Astrocyte (in vitro differentiated cells and primary cell): ENCODE results near the gene C13orf46. TPM values are rescaled to one million over a fixed set of nuclear protein-coding genes. Genes with fewer than 3 reads are reported as not detected.

Source experiments
- DNase-seq: peaks from one replicate; pipeline ENCODE4 v3.0.0-alpha.2; 2010; ENCODE audit warnings: low read depth
- FAIRE-seq: peaks from 2 replicates; lab custom pipeline; 2011; peaks lifted over from hg19 to GRCh38; lab: Jason Lieb, UNC
- H2AFZ ChIP-seq: 2 replicates; pipeline ENCODE4 v1.6.0; 2012; ENCODE audit warnings: low read depth, low read length, inconsistent platforms
- H3K27ac ChIP-seq: 2 replicates; pipeline ENCODE4 v1.5.1; 2011; ENCODE audit warnings: low read depth, low read length, inconsistent platforms
- H3K27me3 ChIP-seq: 2 replicates; pipeline ENCODE4 v1.6.0; 2011; ENCODE audit warnings: low read length, inconsistent platforms; ENCODE audit not compliant: insufficient read depth
- H3K36me3 ChIP-seq: 2 replicates; pipeline ENCODE4 v1.5.1; 2011; ENCODE audit warnings: low read length, inconsistent platforms; ENCODE audit not compliant: insufficient read depth
- H3K4me1 ChIP-seq: 2 replicates; pipeline ENCODE4 v1.5.1; 2011; ENCODE audit warnings: low read length, inconsistent platforms; ENCODE audit not compliant: insufficient read depth
- H3K4me2 ChIP-seq: 2 replicates; pipeline ENCODE4 v1.6.0; 2012; ENCODE audit warnings: low read length, inconsistent platforms
- H3K4me3 ChIP-seq: 2 replicates; pipeline ENCODE4 v1.5.1; 2011; ENCODE audit warnings: low read depth, mild to moderate bottlenecking, low read length, inconsistent platforms; ENCODE audit not compliant: insufficient read depth
- H3K79me2 ChIP-seq: 2 replicates; pipeline ENCODE4 v1.6.0; 2012; ENCODE audit warnings: mild to moderate bottlenecking, low read length, inconsistent platforms; ENCODE audit not compliant: insufficient read depth
- H3K9ac ChIP-seq: 2 replicates; pipeline ENCODE4 v1.6.0; 2012; ENCODE audit warnings: mild to moderate bottlenecking, low read length, inconsistent platforms
- H3K9me3 ChIP-seq: 2 replicates; pipeline ENCODE4 v1.5.1; 2012; ENCODE audit warnings: low read depth, mild to moderate bottlenecking, low read length, inconsistent platforms; ENCODE audit not compliant: insufficient read depth
- H4K20me1 ChIP-seq: 2 replicates; pipeline ENCODE4 v1.6.0; 2012; ENCODE audit warnings: low read length, inconsistent platforms; ENCODE audit not compliant: insufficient read depth
- H3K27ac Mint-ChIP-seq: one replicate; pipeline ENCODE4 v1.8.0; 2021; ENCODE audit warnings: mild to moderate bottlenecking, mixed read lengths; ENCODE audit not compliant: unreplicated experiment
- H3K27me3 Mint-ChIP-seq: one replicate; pipeline ENCODE4 v1.8.0; 2021; ENCODE audit warnings: low read depth, mixed read lengths; ENCODE audit not compliant: unreplicated experiment
- H3K36me3 Mint-ChIP-seq: one replicate; pipeline ENCODE4 v1.8.0; 2021; ENCODE audit warnings: low read depth, mixed read lengths; ENCODE audit not compliant: unreplicated experiment
- H3K4me1 Mint-ChIP-seq: one replicate; pipeline ENCODE4 v1.8.0; 2021; ENCODE audit warnings: low read depth, mixed read lengths; ENCODE audit not compliant: unreplicated experiment
- H3K4me3 Mint-ChIP-seq: one replicate; pipeline ENCODE4 v1.8.0; 2021; ENCODE audit warnings: mild to moderate bottlenecking, moderate library complexity, mixed read lengths; ENCODE audit not compliant: unreplicated experiment
- H3K9me3 Mint-ChIP-seq: one replicate; pipeline ENCODE4 v1.8.0; 2021; ENCODE audit warnings: mild to moderate bottlenecking, mixed read lengths; ENCODE audit not compliant: unreplicated experiment
- EZH2 ChIP-seq: IDR thresholded peaks from 2 replicates; pipeline ENCODE4 v1.6.1; 2012; ENCODE audit warnings: mild to moderate bottlenecking, low read length, inconsistent platforms; ENCODE audit not compliant: insufficient read depth
- total RNA-seq: library from RNA; stranded (reverse); gene quantifications from 2 replicates; pipeline ENCODE4 v1.2.1, GENCODE V29; 2021
- TF ChIP-seq, protein P1 (sequence below): IDR thresholded peaks from 2 replicates; pipeline ENCODE4 v1.5.1; 2011; ENCODE audit warnings: low read depth, mild to moderate bottlenecking, inconsistent platforms, low read length, moderate library complexity; ENCODE audit not compliant: insufficient read depth

The C13orf46 gene
- total RNA-seq, 1 donor from 2014 or later = 5.0 TPM

DNA sequence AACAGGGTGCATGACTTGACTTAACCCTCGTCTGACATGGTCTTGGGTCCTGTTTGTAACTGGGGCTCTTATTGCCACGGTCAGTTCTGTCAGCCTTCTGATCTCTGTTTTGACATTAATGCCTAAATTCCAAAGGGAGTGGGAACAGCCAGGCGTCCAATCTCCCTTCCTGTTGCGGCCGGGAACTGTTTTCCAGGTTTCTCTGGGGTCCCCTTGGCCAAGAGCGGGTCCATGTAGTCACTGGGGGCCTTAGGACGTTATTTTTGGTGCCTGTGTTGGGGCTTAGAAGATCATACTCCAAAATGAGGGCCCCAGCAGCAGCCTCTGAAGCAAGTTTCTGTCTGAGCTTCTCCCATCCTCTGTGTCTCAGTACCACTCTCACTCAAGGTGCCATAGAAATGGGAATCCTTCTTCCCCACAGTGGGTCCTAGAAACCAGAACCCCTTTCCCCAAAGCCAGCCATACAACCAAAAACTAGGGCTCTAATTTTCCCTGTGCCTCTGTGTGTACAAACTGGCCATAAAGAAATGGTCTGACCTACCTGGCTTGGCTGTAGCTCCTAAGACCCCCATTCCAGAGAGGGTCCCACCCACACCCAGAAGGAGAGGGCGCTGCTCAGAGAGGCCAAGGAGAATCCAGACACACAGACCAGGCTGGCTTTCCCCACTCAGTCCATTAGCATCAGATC, 50.4 kb downstream of the C13orf46 start:
- no peaks in the 10 kb centered on the region for H3K27me3 ChIP-seq
- no peaks in the 10 kb centered on the region for H3K79me2 ChIP-seq
- DNase-seq = no peak
- H3K36me3 ChIP-seq = no peaks in the 10 kb centered on the region
- Mint-ChIP-seq H3K27me3 (peaks cover 7% of the 10 kb centered on the region), H3K27ac (no peak overlapping the region), H3K9me3 (peaks cover 27% of the 10 kb centered on the region), H3K36me3 (peaks cover 11% of the 10 kb centered on the region), H3K4me3 (no peak overlapping the region), H3K4me1 (no peaks in the 10 kb centered on the region)
- TF ChIP-seq EZH2 = no peak
- TF ChIP-seq, protein P1, sequence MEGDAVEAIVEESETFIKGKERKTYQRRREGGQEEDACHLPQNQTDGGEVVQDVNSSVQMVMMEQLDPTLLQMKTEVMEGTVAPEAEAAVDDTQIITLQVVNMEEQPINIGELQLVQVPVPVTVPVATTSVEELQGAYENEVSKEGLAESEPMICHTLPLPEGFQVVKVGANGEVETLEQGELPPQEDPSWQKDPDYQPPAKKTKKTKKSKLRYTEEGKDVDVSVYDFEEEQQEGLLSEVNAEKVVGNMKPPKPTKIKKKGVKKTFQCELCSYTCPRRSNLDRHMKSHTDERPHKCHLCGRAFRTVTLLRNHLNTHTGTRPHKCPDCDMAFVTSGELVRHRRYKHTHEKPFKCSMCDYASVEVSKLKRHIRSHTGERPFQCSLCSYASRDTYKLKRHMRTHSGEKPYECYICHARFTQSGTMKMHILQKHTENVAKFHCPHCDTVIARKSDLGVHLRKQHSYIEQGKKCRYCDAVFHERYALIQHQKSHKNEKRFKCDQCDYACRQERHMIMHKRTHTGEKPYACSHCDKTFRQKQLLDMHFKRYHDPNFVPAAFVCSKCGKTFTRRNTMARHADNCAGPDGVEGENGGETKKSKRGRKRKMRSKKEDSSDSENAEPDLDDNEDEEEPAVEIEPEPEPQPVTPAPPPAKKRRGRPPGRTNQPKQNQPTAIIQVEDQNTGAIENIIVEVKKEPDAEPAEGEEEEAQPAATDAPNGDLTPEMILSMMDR = no peak
- H3K9ac ChIP-seq = no peak overlapping the region
- no peak for FAIRE-seq
- H3K4me2 ChIP-seq = no peak overlapping the region
- H3K4me1 ChIP-seq = peaks cover under 1% of the 10 kb centered on the region
- no peaks in the 10 kb centered on the region for H4K20me1 ChIP-seq
- peaks cover 10% of the 10 kb centered on the region for H3K9me3 ChIP-seq
- no peak overlapping the region for H3K4me3 ChIP-seq
- no peak overlapping the region for H2AFZ ChIP-seq
- H3K27ac ChIP-seq = no peak overlapping the region

DNA sequence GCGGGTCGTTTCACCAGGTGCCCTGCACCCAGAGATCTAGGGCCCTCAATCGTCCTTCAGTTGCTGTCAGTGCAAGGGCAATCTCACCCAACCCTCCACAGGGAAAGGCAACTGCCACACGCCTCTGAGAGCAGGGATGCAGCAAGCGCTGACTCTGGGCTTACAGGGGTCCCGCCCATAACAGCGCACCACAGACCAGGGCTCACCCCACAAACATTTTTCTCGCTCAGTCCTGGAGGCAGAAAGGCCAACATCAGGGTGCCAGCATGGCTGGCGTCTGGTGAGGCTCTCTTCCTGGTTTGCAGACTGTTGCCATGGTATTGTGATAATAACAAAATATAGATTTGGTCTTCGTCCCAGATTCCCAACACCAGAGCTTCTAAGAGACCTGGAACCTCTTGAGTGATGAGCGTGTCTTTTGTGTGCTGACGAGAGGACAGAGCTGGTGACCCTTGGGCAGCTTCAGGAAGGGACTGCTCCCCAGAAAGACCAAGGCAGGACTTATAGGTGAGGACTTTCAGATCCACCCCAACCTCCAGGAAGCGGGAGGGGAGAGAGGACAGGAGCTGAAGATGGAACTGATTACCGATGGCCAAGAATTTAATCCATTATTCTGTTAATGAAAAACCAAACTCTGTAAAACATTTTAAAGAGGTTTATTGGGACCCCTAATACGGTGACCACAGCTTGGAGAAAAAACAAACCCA, 51.3 kb downstream of the C13orf46 start:
- TF ChIP-seq EZH2 = no peak
- TF ChIP-seq, protein P1 = no peak
- Mint-ChIP-seq H3K27ac (no peak overlapping the region), H3K4me3 (no peak overlapping the region), H3K27me3 (peaks cover 6% of the 10 kb centered on the region), H3K9me3 (peaks cover 22% of the 10 kb centered on the region), H3K4me1 (no peaks in the 10 kb centered on the region), H3K36me3 (peaks cover 14% of the 10 kb centered on the region)
- peaks cover 10% of the 10 kb centered on the region for H3K9me3 ChIP-seq
- no peak overlapping the region for H3K4me2 ChIP-seq
- FAIRE-seq (no peak), DNase-seq (no peak)
- no peaks in the 10 kb centered on the region for H4K20me1 ChIP-seq
- no peaks in the 10 kb centered on the region for H3K79me2 ChIP-seq
- H3K36me3 ChIP-seq = no peaks in the 10 kb centered on the region
- H3K9ac ChIP-seq = no peak overlapping the region
- H3K4me3 ChIP-seq = no peak overlapping the region
- no peak overlapping the region for H2AFZ ChIP-seq
- H3K4me1 ChIP-seq = no peaks in the 10 kb centered on the region
- no peaks in the 10 kb centered on the region for H3K27me3 ChIP-seq
- no peak overlapping the region for H3K27ac ChIP-seq

DNA sequence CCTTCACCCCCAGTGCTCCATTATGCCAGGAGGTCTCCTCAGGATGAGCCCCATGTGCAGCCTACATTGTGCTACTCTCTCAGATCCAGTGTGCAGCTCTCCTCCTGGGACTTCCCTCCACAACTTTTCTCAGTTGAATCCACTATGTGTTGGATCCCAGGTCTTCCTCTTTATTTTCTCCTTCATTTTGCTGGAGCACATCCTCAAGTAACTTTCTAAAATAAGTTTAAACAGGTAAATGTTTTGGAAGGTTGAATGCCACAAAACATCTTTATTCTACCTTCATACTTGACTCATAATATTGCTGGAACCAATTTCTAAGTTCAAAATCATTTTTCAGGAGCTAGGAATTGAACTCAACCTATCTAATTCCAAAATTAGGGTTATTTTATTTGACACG, 52.1 kb downstream of the C13orf46 start:
- FAIRE-seq = no peak
- no peak overlapping the region for H3K27ac Mint-ChIP-seq

More for the DNA sequence above, 52.1 kb downstream of the C13orf46 start:
- no peak overlapping the region for H3K27ac ChIP-seq
- no peaks in the 10 kb centered on the region for H3K27me3 ChIP-seq
- H3K4me3 ChIP-seq = no peak overlapping the region
- Mint-ChIP-seq H3K36me3 (peaks cover 12% of the 10 kb centered on the region), H3K27me3 (peaks cover 5% of the 10 kb centered on the region), H3K4me3 (no peak overlapping the region), H3K9me3 (peaks cover 18% of the 10 kb centered on the region), H3K4me1 (no peaks in the 10 kb centered on the region)
- no peak overlapping the region for H3K4me2 ChIP-seq
- no peaks in the 10 kb centered on the region for H3K36me3 ChIP-seq
- H3K9ac ChIP-seq = no peak overlapping the region
- H4K20me1 ChIP-seq = no peaks in the 10 kb centered on the region
- TF ChIP-seq, protein P1 = no peak
- TF ChIP-seq EZH2 = no peak
- no peak overlapping the region for H2AFZ ChIP-seq
- H3K79me2 ChIP-seq = no peaks in the 10 kb centered on the region
- peaks cover 10% of the 10 kb centered on the region for H3K9me3 ChIP-seq
- DNase-seq = no peak
- H3K4me1 ChIP-seq = no peaks in the 10 kb centered on the region
